Hair follicular keratinocyte (primary cell): Measurements from ENCODE around the gene BLOC1S1. TPM values are rescaled to one million over a fixed set of nuclear protein-coding genes. Genes with fewer than 3 reads are reported as not detected.

Experiments
- total RNA-seq: library from RNA; depleted of rRNA; stranded (reverse); fragments of >200 nt; gene quantifications from 2 replicates; pipeline ENCODE4 v1.2.3, GENCODE V29; 2015

The BLOC1S1 gene
- 88.8 and 102 TPM in 2 replicates for total RNA-seq

GRCh38 chr12:55715833-55716581 lies at the start of gene BLOC1S1:
Gene BLOC1S1, plus strand, starts transcription at chr12:55716046. Its CDS starts 6 bp downstream, at chr12:55716052.

GRCh38 chr12:55707841-55708694 lies 7.8 kb upstream of the BLOC1S1 start, which contains the start of gene ITGA7:
Gene ITGA7, minus strand, starts transcription at chr12:55707904. Its CDS starts 222 bp downstream, at chr12:55707682.

GRCh38 chr12:55720071-55720564 lies 4.3 kb downstream of the BLOC1S1 start, which contains the start of gene RDH5:
Gene RDH5, plus strand, starts transcription at chr12:55720393. Its CDS starts 792 bp downstream, at chr12:55721185.

GRCh38 chr12:55728939-55729818 lies 13.3 kb downstream of the BLOC1S1 start, which contains the start of gene CD63:
Gene CD63, minus strand, starts transcription at chr12:55729009. Its CDS starts 668 bp downstream, at chr12:55728341.

GRCh38 chr12:55742719-55743405 lies 27.0 kb downstream of the BLOC1S1 start, which contains the start of gene GDF11:
Gene GDF11, plus strand, starts transcription at chr12:55743122. Its CDS starts 195 bp downstream, at chr12:55743317.

Other genes starting within 250 kb of the BLOC1S1 start
- gene OR6C70, start 245.9 kb upstream of the BLOC1S1 start, total RNA-seq, result not detected in 2 replicates
- not detected in 2 replicates for gene OR6C68, start 223.7 kb upstream of the BLOC1S1 start, total RNA-seq
- not detected in 2 replicates for gene OR6C4, start 166.4 kb upstream of the BLOC1S1 start, total RNA-seq
- not detected in 2 replicates for gene OR2AP1, start 143.6 kb upstream of the BLOC1S1 start, total RNA-seq
- not detected in 2 replicates for gene OR10P1, start 79.2 kb upstream of the BLOC1S1 start, total RNA-seq
- gene ITGA7, start 8.1 kb upstream of the BLOC1S1 start, total RNA-seq, result 0.08 TPM in 2 replicates
- gene RDH5, start 4.3 kb downstream of the BLOC1S1 start, total RNA-seq, result 2.2 TPM in 1 of 2 replicates, not detected in the other
- gene CD63, start 13.0 kb downstream of the BLOC1S1 start, total RNA-seq, result 448 and 661 TPM in 2 replicates
- 3.0 and 3.8 TPM in 2 replicates for gene GDF11, start 27.1 kb downstream of the BLOC1S1 start, total RNA-seq
- 109 and 122 TPM in 2 replicates for gene SARNP, start 101.7 kb downstream of the BLOC1S1 start, total RNA-seq
- 47.1 and 59.0 TPM in 2 replicates for gene ORMDL2, start 102.0 kb downstream of the BLOC1S1 start, total RNA-seq
- 20.8 and 28.7 TPM in 2 replicates for gene DNAJC14, start 113.5 kb downstream of the BLOC1S1 start, total RNA-seq
- gene MMP19, start 126.9 kb downstream of the BLOC1S1 start, total RNA-seq, result 3.8 and 8.1 TPM in 2 replicates
- gene PYM1, start 211.8 kb downstream of the BLOC1S1 start, total RNA-seq, result 47.9 and 67.3 TPM in 2 replicates
- gene DGKA, start 215.1 kb downstream of the BLOC1S1 start, total RNA-seq, result 157 and 232 TPM in 2 replicates
- gene PMEL, start 250.0 kb downstream of the BLOC1S1 start, total RNA-seq, result 1.8 and 3.4 TPM in 2 replicates